HG03469 (cell line): ENCODE measurements around the gene DCP2.

Source experiments
- ATAC-seq: cut with Tn5 transposase; IDR thresholded peaks from one replicate; pipeline ENCODE4 v1.9.1; 2021; ENCODE audit warnings: mild to moderate bottlenecking, moderate library complexity, moderate number of reproducible peaks; ENCODE audit not compliant: unreplicated experiment

Gene DCP2

GRCh38 chr5:113042491-113043243 lies 66.1 kb downstream of the DCP2 start:
- no peak for ATAC-seq

- ATAC-seq: no peak
Measured at GRCh38 chr5:113043491-113043931, 66.9 kb downstream of the DCP2 start.

GRCh38 chr5:113044776-113045465 lies 68.3 kb downstream of the DCP2 start:
- no peak for ATAC-seq

- no peak for ATAC-seq
Measured at GRCh38 chr5:113047234-113047633, 70.6 kb downstream of the DCP2 start.

- ATAC-seq: peak; percentile 84
Measured at GRCh38 chr5:113047733-113048652, 71.4 kb downstream of the DCP2 start.

GRCh38 chr5:113048931-113049330 lies 72.3 kb downstream of the DCP2 start:
- no peak for ATAC-seq

GRCh38 chr5:113050721-113051382 lies 74.3 kb downstream of the DCP2 start:
- no peak for ATAC-seq

GRCh38 chr5:113052041-113052795 lies 75.6 kb downstream of the DCP2 start:
- no peak for ATAC-seq

- no peak for ATAC-seq
Measured at GRCh38 chr5:113053511-113053995, 77.0 kb downstream of the DCP2 start.

- no peak for ATAC-seq
Measured at GRCh38 chr5:113054899-113055298, 78.3 kb downstream of the DCP2 start.

GRCh38 chr5:113056988-113057387 lies 80.4 kb downstream of the DCP2 start:
- no peak for ATAC-seq

GRCh38 chr5:113057557-113057984 lies 81.0 kb downstream of the DCP2 start:
- ATAC-seq: no peak

- ATAC-seq: no peak
Measured at GRCh38 chr5:113058269-113058668, 81.7 kb downstream of the DCP2 start.

- ATAC-seq: no peak
Measured at GRCh38 chr5:113058706-113059226, 82.2 kb downstream of the DCP2 start.

GRCh38 chr5:113059232-113060040 lies 82.8 kb downstream of the DCP2 start:
- no peak for ATAC-seq

- no peak for ATAC-seq
Measured at GRCh38 chr5:113060408-113061025, 83.9 kb downstream of the DCP2 start.

GRCh38 chr5:113061846-113062780 lies 85.5 kb downstream of the DCP2 start:
- no peak for ATAC-seq
